Hepatocyte (in vitro differentiated cells): ENCODE data around the gene NRG3. TPM values are rescaled to one million over a fixed set of nuclear protein-coding genes. Genes with fewer than 3 reads are reported as not detected.

Experiments
- DNase-seq: peaks from one replicate; pipeline ENCODE4 v3.0.0-alpha.2; 2016; ENCODE audit warnings: low spot score
- H2AFZ ChIP-seq: fragments of 200-600 bp; sonication (generic); 2 replicates; pipeline ENCODE4 v1.6.0; 2016; ENCODE audit warnings: antibody characterized with exemption, mild to moderate bottlenecking
- H3K27ac ChIP-seq: fragments of 200-600 bp; sonication (generic); 2 replicates; pipeline ENCODE4 v1.5.1; 2016; ENCODE audit warnings: mild to moderate bottlenecking
- H3K27me3 ChIP-seq: fragments of 200-600 bp; sonication (generic); 2 replicates; pipeline ENCODE4 v1.6.1; 2016
- H3K36me3 ChIP-seq: fragments of 200-600 bp; sonication (generic); replicated peaks from 2 replicates; pipeline ENCODE4 v1.5.1; 2016; ENCODE audit warnings: low read depth; ENCODE audit not compliant: insufficient read depth
- H3K4me1 ChIP-seq: fragments of 200-600 bp; sonication (generic); 2 replicates; pipeline ENCODE4 v1.5.1; 2016; ENCODE audit warnings: mild to moderate bottlenecking, moderate library complexity; ENCODE audit not compliant: insufficient read depth
- H3K4me2 ChIP-seq: fragments of 200-600 bp; sonication (generic); 2 replicates; pipeline ENCODE4 v1.6.0; 2016
- H3K4me3 ChIP-seq: fragments of 200-600 bp; sonication (generic); 2 replicates; pipeline ENCODE4 v1.5.1; 2016; ENCODE audit warnings: mild to moderate bottlenecking
- H3K79me2 ChIP-seq: fragments of 200-600 bp; sonication (generic); 2 replicates; pipeline ENCODE4 v1.6.0; 2017; ENCODE audit warnings: mild to moderate bottlenecking
- H3K9me2 ChIP-seq: fragments of 200-600 bp; sonication (generic); replicated peaks from 2 replicates; pipeline ENCODE4 v1.6.0; 2017; ENCODE audit warnings: mild to moderate bottlenecking; ENCODE audit not compliant: insufficient read depth
- H3K9me3 ChIP-seq: fragments of 200-600 bp; sonication (generic); 2 replicates; pipeline ENCODE4 v1.5.1; 2016; ENCODE audit warnings: low read depth, mild to moderate bottlenecking
- H4K20me1 ChIP-seq: fragments of 200-600 bp; sonication (generic); 2 replicates; pipeline ENCODE4 v1.6.0; 2016; ENCODE audit warnings: mild to moderate bottlenecking; ENCODE audit not compliant: insufficient read depth, poor library complexity, severe bottlenecking
- EZH2 ChIP-seq: fragments of 200-600 bp; sonication (generic); IDR thresholded peaks from 2 replicates; pipeline ENCODE4 v1.6.1; 2016; ENCODE audit warnings: antibody characterized with exemption, mild to moderate bottlenecking, borderline replicate concordance
- EZH2phosphoT487 ChIP-seq: fragments of 200-600 bp; sonication (generic); IDR thresholded peaks from one replicate; pipeline ENCODE4 v1.6.1; 2018; ENCODE audit warnings: antibody characterized with exemption, mild to moderate bottlenecking, low read depth, moderate library complexity; ENCODE audit not compliant: unreplicated experiment, severe bottlenecking
- WGBS: methylation state at CpG from one replicate; pipeline ENCODE4 v1.1.6; 2016; ENCODE audit warnings: low lambda C conversion rate; ENCODE audit errors: missing lambda C conversion rate; 5-methylcytosine and 5-hydroxymethylcytosine counted together
- polyA plus RNA-seq: library from polyadenylated mRNA; unstranded; fragments of >200 nt; fragmentation: Nextera tagmentation; extraction: Ambion mirVana; gene quantifications from 2 replicates; pipeline ENCODE4 v1.2.1, GENCODE V29; 2016
- total RNA-seq: library from RNA; depleted of rRNA; stranded (reverse); fragments of >200 nt; gene quantifications from 2 replicates; pipeline ENCODE4 v1.2.3, GENCODE V29; 2014
- TF ChIP-seq, protein P1 (sequence below): fragments of 200-600 bp; sonication (generic); IDR thresholded peaks from 2 replicates; pipeline ENCODE4 v1.5.1; 2016; ENCODE audit warnings: antibody characterized with exemption, mild to moderate bottlenecking; ENCODE audit not compliant: poor library complexity

NRG3 gene
- total and polyA plus RNA-seq, 2 experiments from 2014 or later, result 0.57 to 2.0 TPM

DNA sequence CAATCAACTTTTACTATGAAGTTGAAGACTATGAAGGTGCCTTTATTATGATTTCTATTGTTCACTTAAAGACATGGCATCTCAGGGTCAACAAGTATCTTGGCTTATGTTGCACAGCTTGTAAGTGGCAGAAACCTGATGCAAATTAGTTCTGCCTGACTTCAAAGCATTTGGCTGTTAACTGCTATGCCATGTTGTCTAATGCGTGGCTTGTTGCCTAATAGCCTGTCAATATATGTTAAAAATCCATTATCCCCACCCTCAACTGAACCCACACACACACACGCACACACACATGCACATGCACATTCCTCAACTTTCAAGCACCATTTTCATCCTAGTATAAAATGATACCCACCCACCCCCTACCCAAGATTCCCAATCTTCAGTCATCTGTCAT lies 217.1 kb downstream of the NRG3 start:
- no peaks in the 10 kb centered on the region for H3K36me3 ChIP-seq
- H3K27ac ChIP-seq, result no peak overlapping the region
- no peak overlapping the region for H2AFZ ChIP-seq
- no peak for DNase-seq
- TF ChIP-seq EZH2 (no peak), EZH2phosphoT487 (no peak)
- TF ChIP-seq, protein P1, sequence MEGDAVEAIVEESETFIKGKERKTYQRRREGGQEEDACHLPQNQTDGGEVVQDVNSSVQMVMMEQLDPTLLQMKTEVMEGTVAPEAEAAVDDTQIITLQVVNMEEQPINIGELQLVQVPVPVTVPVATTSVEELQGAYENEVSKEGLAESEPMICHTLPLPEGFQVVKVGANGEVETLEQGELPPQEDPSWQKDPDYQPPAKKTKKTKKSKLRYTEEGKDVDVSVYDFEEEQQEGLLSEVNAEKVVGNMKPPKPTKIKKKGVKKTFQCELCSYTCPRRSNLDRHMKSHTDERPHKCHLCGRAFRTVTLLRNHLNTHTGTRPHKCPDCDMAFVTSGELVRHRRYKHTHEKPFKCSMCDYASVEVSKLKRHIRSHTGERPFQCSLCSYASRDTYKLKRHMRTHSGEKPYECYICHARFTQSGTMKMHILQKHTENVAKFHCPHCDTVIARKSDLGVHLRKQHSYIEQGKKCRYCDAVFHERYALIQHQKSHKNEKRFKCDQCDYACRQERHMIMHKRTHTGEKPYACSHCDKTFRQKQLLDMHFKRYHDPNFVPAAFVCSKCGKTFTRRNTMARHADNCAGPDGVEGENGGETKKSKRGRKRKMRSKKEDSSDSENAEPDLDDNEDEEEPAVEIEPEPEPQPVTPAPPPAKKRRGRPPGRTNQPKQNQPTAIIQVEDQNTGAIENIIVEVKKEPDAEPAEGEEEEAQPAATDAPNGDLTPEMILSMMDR, result no peak
- no peaks in the 10 kb centered on the region for H3K4me1 ChIP-seq
- no peak overlapping the region for H3K4me3 ChIP-seq
- H3K4me2 ChIP-seq, result no peak overlapping the region
- 58% methylated on average over 2 of the region's 2 CpGs for WGBS
- H3K79me2 ChIP-seq, result no peaks in the 10 kb centered on the region
- no peaks in the 10 kb centered on the region for H4K20me1 ChIP-seq
- no peaks in the 10 kb centered on the region for H3K9me3 ChIP-seq
- no peaks in the 10 kb centered on the region for H3K27me3 ChIP-seq
- H3K9me2 ChIP-seq, result no peaks in the 10 kb centered on the region

- no peak for DNase-seq
- H3K4me3 ChIP-seq, result no peak overlapping the region
- no peaks in the 10 kb centered on the region for H3K9me3 ChIP-seq
- H2AFZ ChIP-seq, result no peak overlapping the region
- no peaks in the 10 kb centered on the region for H3K27me3 ChIP-seq
- no peaks in the 10 kb centered on the region for H3K9me2 ChIP-seq
- no peaks in the 10 kb centered on the region for H3K4me1 ChIP-seq
- WGBS, result 91% methylated on average over 2 of the region's 2 CpGs
- no peak overlapping the region for H3K27ac ChIP-seq
- no peaks in the 10 kb centered on the region for H3K79me2 ChIP-seq
- TF ChIP-seq, protein P1, result no peak
- TF ChIP-seq EZH2phosphoT487 (no peak), EZH2 (no peak)
- no peaks in the 10 kb centered on the region for H4K20me1 ChIP-seq
- H3K36me3 ChIP-seq, result no peaks in the 10 kb centered on the region
- no peak overlapping the region for H3K4me2 ChIP-seq
These were observed 249.7 kb downstream of the NRG3 start for GRCh38 chr10:82124713-82125112.

DNA sequence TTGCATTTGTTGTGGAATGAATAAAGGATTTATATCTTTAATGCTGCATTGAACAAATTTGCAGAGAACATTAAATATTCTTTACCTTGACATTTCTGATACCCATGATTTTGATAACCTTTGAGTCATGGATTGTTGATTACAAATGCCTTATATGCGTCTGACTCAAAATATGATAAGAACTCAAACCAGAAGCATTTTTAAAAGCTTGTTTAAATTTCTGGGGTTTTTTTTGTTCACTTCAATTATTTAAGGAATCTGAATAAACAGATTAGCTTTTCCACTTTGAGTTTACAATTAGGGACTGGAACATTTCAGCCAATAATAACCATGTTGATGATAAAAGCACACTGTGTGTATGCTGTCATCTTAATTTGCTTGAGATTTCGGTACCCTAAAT lies 253.5 kb downstream of the NRG3 start:
- TF ChIP-seq EZH2phosphoT487 (no peak), EZH2 (no peak)
- TF ChIP-seq, protein P1, result no peak
- Histone ChIP-seq H3K27me3 (no peaks in the 10 kb centered on the region), H3K4me1 (no peaks in the 10 kb centered on the region), H3K9me3 (no peaks in the 10 kb centered on the region), H3K9me2 (no peaks in the 10 kb centered on the region), H3K27ac (no peak overlapping the region), H3K36me3 (no peaks in the 10 kb centered on the region), H4K20me1 (no peaks in the 10 kb centered on the region), H3K4me3 (no peak overlapping the region), H3K4me2 (no peak overlapping the region), H3K79me2 (no peaks in the 10 kb centered on the region), H2AFZ (no peak overlapping the region)
- no peak for DNase-seq
- 71% methylated on average over 2 of the region's 2 CpGs for WGBS

- H3K27ac ChIP-seq, result no peak overlapping the region
- no peaks in the 10 kb centered on the region for H3K9me3 ChIP-seq
- no peak for DNase-seq
- no peaks in the 10 kb centered on the region for H3K9me2 ChIP-seq
- WGBS, result 73% methylated on average over 1 of the region's 1 CpG
- no peak overlapping the region for H3K4me3 ChIP-seq
- H3K4me2 ChIP-seq, result no peak overlapping the region
- no peak overlapping the region for H2AFZ ChIP-seq
- no peaks in the 10 kb centered on the region for H3K36me3 ChIP-seq
- H4K20me1 ChIP-seq, result no peaks in the 10 kb centered on the region
- H3K27me3 ChIP-seq, result no peaks in the 10 kb centered on the region
- no peaks in the 10 kb centered on the region for H3K4me1 ChIP-seq
- H3K79me2 ChIP-seq, result no peaks in the 10 kb centered on the region
- TF ChIP-seq EZH2 (no peak), EZH2phosphoT487 (no peak)
- TF ChIP-seq, protein P1, result no peak
These were observed 261.1 kb downstream of the NRG3 start for GRCh38 chr10:82136103-82136502.
